Mucosa of rectum (tissue), 2 donors: ENCODE results near the gene COL19A1.
"Not testable (repeated sequence)": the region's sequence is repeated elsewhere in the genome, so short reads cannot be mapped to it uniquely, and the experiment has no call there.

Experiments used
- H3K27ac ChIP-seq, 2 donors: one replicate each; pipeline ENCODE4 v1.7.0; 2013; ENCODE audit warnings: inconsistent platforms in 2 of 2, low read depth in 2 of 2, low read length in 2 of 2
- H3K27me3 ChIP-seq, 2 donors: one replicate each; pipeline ENCODE4 v1.7.0; 2013; ENCODE audit warnings: low read length in 2 of 2; ENCODE audit not compliant: control insufficient read depth in 2 of 2, insufficient read depth in 2 of 2
- H3K36me3 ChIP-seq, 2 donors: one replicate each; pipeline ENCODE4 v1.7.0; 2013; ENCODE audit warnings: low read length in 2 of 2; ENCODE audit not compliant: control insufficient read depth in 2 of 2, insufficient read depth in 2 of 2
- H3K4me1 ChIP-seq, 2 donors: one replicate each; pipeline ENCODE4 v1.7.0; 2013; ENCODE audit warnings: low read length in 2 of 2, mild to moderate bottlenecking in 1 of 2; ENCODE audit not compliant: control insufficient read depth in 2 of 2, insufficient read depth in 2 of 2
- H3K4me3 ChIP-seq, 2 donors: one replicate each; pipeline ENCODE4 v1.7.0; 2013; ENCODE audit warnings: low read length in 2 of 2
- H3K9ac ChIP-seq, 2 donors: one replicate each; pipeline ENCODE4 v1.7.0; 2013; ENCODE audit warnings: low read length in 2 of 2, low read depth in 1 of 2, mild to moderate bottlenecking in 1 of 2
- H3K9me3 ChIP-seq, 2 donors: one replicate each; pipeline ENCODE4 v1.7.0; 2013; ENCODE audit warnings: low read length in 2 of 2; ENCODE audit not compliant: control insufficient read depth in 2 of 2
- donor health status: healthy.
- donor health status: Normal muscosa, but diverticular disease.

The COL19A1 gene

GRCh38 chr6:69948479-69949114 lies 82.2 kb downstream of the COL19A1 start:
- H3K4me1 ChIP-seq = no peaks in the 10 kb centered on the region
- no peaks in the 10 kb centered on the region for H3K27me3 ChIP-seq
- no peaks in the 10 kb centered on the region for H3K36me3 ChIP-seq
- no peak overlapping the region for H3K27ac ChIP-seq
- H3K9ac ChIP-seq = no peak overlapping the region
- no peaks in the 10 kb centered on the region for H3K9me3 ChIP-seq
- no peak overlapping the region for H3K4me3 ChIP-seq

GRCh38 chr6:69953491-69953890 lies 87.1 kb downstream of the COL19A1 start:
- no peaks in the 10 kb centered on the region for H3K9me3 ChIP-seq
- H3K27me3 ChIP-seq = no peaks in the 10 kb centered on the region
- H3K4me3 ChIP-seq = no peak overlapping the region
- H3K9ac ChIP-seq = no peak overlapping the region
- H3K27ac ChIP-seq = no peak overlapping the region
- no peaks in the 10 kb centered on the region for H3K4me1 ChIP-seq
- H3K36me3 ChIP-seq = no peaks in the 10 kb centered on the region

- Histone ChIP-seq H3K4me3 (no peak overlapping the region), H3K27me3 (no peaks in the 10 kb centered on the region), H3K27ac (no peak overlapping the region), H3K9me3 (no peaks in the 10 kb centered on the region), H3K9ac (no peak overlapping the region), H3K36me3 (no peaks in the 10 kb centered on the region), H3K4me1 (no peaks in the 10 kb centered on the region)
Observed at GRCh38 chr6:69954733-69955132, 88.4 kb downstream of the COL19A1 start.

- Histone ChIP-seq H3K4me1 (no peaks in the 10 kb centered on the region), H3K4me3 (no peak overlapping the region), H3K27ac (no peak overlapping the region), H3K27me3 (no peaks in the 10 kb centered on the region), H3K9me3 (no peaks in the 10 kb centered on the region), H3K36me3 (no peaks in the 10 kb centered on the region), H3K9ac (no peak overlapping the region)
Observed at GRCh38 chr6:69957985-69958559, 91.7 kb downstream of the COL19A1 start.

- Histone ChIP-seq H3K36me3 (no peaks in the 10 kb centered on the region), H3K9me3 (no peaks in the 10 kb centered on the region), H3K27ac (no peak overlapping the region), H3K9ac (no peak overlapping the region), H3K4me3 (no peak overlapping the region), H3K27me3 (no peaks in the 10 kb centered on the region), H3K4me1 (no peaks in the 10 kb centered on the region)
Observed at GRCh38 chr6:69958978-69959377, 92.6 kb downstream of the COL19A1 start.

- H3K4me1 ChIP-seq, H3K4me3 ChIP-seq, H3K36me3 ChIP-seq, H3K9me3 ChIP-seq, H3K27ac ChIP-seq, H3K9ac ChIP-seq, H3K27me3 ChIP-seq: not testable (repeated sequence)
Observed at GRCh38 chr6:69965974-69966373, 99.6 kb downstream of the COL19A1 start.

GRCh38 chr6:69973138-69973537 lies 106.8 kb downstream of the COL19A1 start:
- Histone ChIP-seq H3K36me3 (no peaks in the 10 kb centered on the region), H3K9me3 (no peaks in the 10 kb centered on the region), H3K4me1 (no peaks in the 10 kb centered on the region), H3K27ac (no peak overlapping the region), H3K4me3 (no peak overlapping the region), H3K9ac (no peak overlapping the region), H3K27me3 (no peaks in the 10 kb centered on the region)

GRCh38 chr6:69973763-69974162 lies 107.4 kb downstream of the COL19A1 start:
- no peaks in the 10 kb centered on the region for H3K9me3 ChIP-seq
- no peak overlapping the region for H3K9ac ChIP-seq
- no peaks in the 10 kb centered on the region for H3K4me1 ChIP-seq
- H3K36me3 ChIP-seq = no peaks in the 10 kb centered on the region
- H3K27ac ChIP-seq = no peak overlapping the region
- no peak overlapping the region for H3K4me3 ChIP-seq
- H3K27me3 ChIP-seq = no peaks in the 10 kb centered on the region

GRCh38 chr6:69974193-69974592 lies 107.8 kb downstream of the COL19A1 start:
- Histone ChIP-seq H3K27me3 (no peaks in the 10 kb centered on the region), H3K9ac (no peak overlapping the region), H3K4me1 (no peaks in the 10 kb centered on the region)

GRCh38 chr6:69976591-69977090 lies 110.3 kb downstream of the COL19A1 start:
- H3K4me1 ChIP-seq = no peaks in the 10 kb centered on the region
- H3K36me3 ChIP-seq = no peaks in the 10 kb centered on the region
- H3K9ac ChIP-seq = no peak overlapping the region
- no peaks in the 10 kb centered on the region for H3K27me3 ChIP-seq
- no peak overlapping the region for H3K27ac ChIP-seq
- no peaks in the 10 kb centered on the region for H3K9me3 ChIP-seq
- H3K4me3 ChIP-seq = no peak overlapping the region

More at GRCh38 chr6:69974193-69974592, 107.8 kb downstream of the COL19A1 start:
- Histone ChIP-seq H3K27ac (no peak overlapping the region), H3K4me3 (no peak overlapping the region), H3K36me3 (no peaks in the 10 kb centered on the region), H3K9me3 (no peaks in the 10 kb centered on the region)
